ENCODE results near the gene ZIC4. TPM values are rescaled to one million over a fixed set of nuclear protein-coding genes. Genes with fewer than 3 reads are reported as not detected.

Gene ZIC4
- total and polyA plus RNA-seq, 2 of the 8 experiments (the other 6 are each of a cell fraction or from before 2014, with no cell fraction given): 0.03 to 0.13 TPM

DNA sequence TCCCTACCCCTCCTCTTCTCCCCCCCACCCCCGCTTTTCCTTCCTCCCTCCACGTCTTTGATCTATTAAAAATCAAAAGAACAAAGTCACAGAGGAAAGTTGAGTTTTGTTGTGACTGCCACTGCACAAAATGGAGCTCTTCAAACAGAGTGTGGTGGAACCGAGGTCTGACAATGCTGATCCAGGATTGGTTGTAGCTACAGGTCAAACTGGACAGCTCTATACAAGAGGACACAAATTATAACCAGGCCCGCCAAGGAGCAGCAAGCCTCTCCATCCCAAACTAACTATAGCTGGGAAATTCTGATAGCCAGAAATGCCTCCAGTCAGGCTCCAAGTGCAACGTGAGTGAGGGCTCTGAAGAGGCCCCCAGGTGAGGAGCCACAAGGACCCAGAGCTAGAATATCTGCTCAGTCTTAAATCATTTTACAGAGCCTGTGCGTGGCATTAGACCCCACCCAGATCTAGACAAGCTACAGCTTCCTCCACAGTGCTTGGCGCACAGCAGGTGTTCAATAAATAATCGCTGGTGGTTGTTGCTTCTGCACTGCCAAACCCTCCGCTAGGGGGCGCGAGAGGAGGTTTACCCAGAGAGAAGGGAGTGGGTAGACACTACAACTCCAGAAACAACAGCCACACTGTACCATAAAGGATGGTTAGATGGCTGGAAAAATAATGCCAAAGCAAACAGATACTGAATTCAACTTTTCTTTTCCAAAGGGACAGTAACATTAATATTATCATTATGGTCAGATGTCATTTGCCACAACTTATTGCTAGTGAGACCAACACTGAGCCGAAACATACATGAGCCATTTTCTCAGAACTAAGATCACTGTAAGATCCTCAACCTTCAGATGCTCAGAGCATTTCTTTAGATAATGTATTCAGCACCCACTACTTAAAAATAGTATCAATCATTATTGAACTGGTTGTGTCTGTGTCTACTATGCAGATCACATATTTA is 44.6 kb downstream of the ZIC4 start (continued):
- TF ChIP-seq, protein P1, sequence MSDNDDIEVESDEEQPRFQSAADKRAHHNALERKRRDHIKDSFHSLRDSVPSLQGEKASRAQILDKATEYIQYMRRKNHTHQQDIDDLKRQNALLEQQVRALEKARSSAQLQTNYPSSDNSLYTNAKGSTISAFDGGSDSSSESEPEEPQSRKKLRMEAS (IDR thresholded peaks at IDR 0.05): no peak
- no peak for TF ChIP-seq PHF8 (conservative IDR thresholded peaks at IDR 0.05; ENCODE audit: low read depth, low read length)
- peak; percentile 64 to 65 for TF ChIP-seq RAD21 (IDR thresholded peaks at IDR 0.05 in 1 of 2, conservative IDR thresholded peaks at IDR 0.05 in 1 of 2; ENCODE audit: low read depth in 2 of 2, low read length in 2 of 2)
- TF ChIP-seq CBX8 (IDR thresholded peaks at IDR 0.05; ENCODE audit: borderline replicate concordance, low read depth, low read length): no peak
- TF ChIP-seq POU5F1 (IDR thresholded peaks at IDR 0.05; ENCODE audit: low read depth, low read length): no peak
- no peak for TF ChIP-seq SP4 (IDR thresholded peaks at IDR 0.05; ENCODE audit: low read length)
- no peak for TF ChIP-seq BCL11A (IDR thresholded peaks at IDR 0.05; ENCODE audit: low read depth in 2 of 2, low read length in 2 of 2)
- TF ChIP-seq JUND (IDR thresholded peaks at IDR 0.05; ENCODE audit: low read length): no peak
- TF ChIP-seq FOSL1 (IDR thresholded peaks at IDR 0.05; ENCODE audit: insufficient read depth, low read depth, low read length): no peak
- TF ChIP-seq SAP30 (IDR thresholded peaks at IDR 0.05; ENCODE audit: insufficient read depth, insufficient replicate concordance, low read length): no peak
- TF ChIP-seq SIRT6 (IDR thresholded peaks at IDR 0.05; ENCODE audit: low read length): no peak
- TF ChIP-seq, protein P2, sequence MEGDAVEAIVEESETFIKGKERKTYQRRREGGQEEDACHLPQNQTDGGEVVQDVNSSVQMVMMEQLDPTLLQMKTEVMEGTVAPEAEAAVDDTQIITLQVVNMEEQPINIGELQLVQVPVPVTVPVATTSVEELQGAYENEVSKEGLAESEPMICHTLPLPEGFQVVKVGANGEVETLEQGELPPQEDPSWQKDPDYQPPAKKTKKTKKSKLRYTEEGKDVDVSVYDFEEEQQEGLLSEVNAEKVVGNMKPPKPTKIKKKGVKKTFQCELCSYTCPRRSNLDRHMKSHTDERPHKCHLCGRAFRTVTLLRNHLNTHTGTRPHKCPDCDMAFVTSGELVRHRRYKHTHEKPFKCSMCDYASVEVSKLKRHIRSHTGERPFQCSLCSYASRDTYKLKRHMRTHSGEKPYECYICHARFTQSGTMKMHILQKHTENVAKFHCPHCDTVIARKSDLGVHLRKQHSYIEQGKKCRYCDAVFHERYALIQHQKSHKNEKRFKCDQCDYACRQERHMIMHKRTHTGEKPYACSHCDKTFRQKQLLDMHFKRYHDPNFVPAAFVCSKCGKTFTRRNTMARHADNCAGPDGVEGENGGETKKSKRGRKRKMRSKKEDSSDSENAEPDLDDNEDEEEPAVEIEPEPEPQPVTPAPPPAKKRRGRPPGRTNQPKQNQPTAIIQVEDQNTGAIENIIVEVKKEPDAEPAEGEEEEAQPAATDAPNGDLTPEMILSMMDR (IDR thresholded peaks at IDR 0.05; ENCODE audit: control extremely low read depth in 1 of 3, insufficient read depth in 1 of 3, low read depth in 1 of 3, low read length in 3 of 3): peak; percentile 78 to 88 (median 82)
- no peak for TF ChIP-seq BRCA1 (IDR thresholded peaks at IDR 0.05; ENCODE audit: low read depth, low read length)
- TF ChIP-seq, protein P3, sequence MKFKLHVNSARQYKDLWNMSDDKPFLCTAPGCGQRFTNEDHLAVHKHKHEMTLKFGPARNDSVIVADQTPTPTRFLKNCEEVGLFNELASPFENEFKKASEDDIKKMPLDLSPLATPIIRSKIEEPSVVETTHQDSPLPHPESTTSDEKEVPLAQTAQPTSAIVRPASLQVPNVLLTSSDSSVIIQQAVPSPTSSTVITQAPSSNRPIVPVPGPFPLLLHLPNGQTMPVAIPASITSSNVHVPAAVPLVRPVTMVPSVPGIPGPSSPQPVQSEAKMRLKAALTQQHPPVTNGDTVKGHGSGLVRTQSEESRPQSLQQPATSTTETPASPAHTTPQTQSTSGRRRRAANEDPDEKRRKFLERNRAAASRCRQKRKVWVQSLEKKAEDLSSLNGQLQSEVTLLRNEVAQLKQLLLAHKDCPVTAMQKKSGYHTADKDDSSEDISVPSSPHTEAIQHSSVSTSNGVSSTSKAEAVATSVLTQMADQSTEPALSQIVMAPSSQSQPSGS (IDR thresholded peaks at IDR 0.05; ENCODE audit: low read length): no peak
- TF ChIP-seq GABPA (IDR thresholded peaks at IDR 0.05; ENCODE audit: borderline replicate concordance, insufficient read depth, low read length): no peak
- no peak for TF ChIP-seq CREB1 (IDR thresholded peaks at IDR 0.05)
- 0 out of 2 replicates have a peak, but pooled peaks have one; percentile 52 for TF ChIP-seq TCF12 (IDR thresholded peaks at IDR 0.05; ENCODE audit: low read depth, low read length)
- TF ChIP-seq SP1 (IDR thresholded peaks at IDR 0.05; ENCODE audit: low read depth, low read length): 0 out of 2 replicates have a peak, but pooled peaks have one; percentile 11
- TF ChIP-seq TEAD4 (IDR thresholded peaks at IDR 0.05; ENCODE audit: low read depth, low read length): no peak

Data from H1 (cell line).